ENCODE results near the gene KRTAP16-1.
"Not testable (repeated sequence)": the region's sequence is repeated elsewhere in the genome, so short reads cannot be mapped to it uniquely, and the experiment has no call there.

Gene KRTAP16-1, protein sequence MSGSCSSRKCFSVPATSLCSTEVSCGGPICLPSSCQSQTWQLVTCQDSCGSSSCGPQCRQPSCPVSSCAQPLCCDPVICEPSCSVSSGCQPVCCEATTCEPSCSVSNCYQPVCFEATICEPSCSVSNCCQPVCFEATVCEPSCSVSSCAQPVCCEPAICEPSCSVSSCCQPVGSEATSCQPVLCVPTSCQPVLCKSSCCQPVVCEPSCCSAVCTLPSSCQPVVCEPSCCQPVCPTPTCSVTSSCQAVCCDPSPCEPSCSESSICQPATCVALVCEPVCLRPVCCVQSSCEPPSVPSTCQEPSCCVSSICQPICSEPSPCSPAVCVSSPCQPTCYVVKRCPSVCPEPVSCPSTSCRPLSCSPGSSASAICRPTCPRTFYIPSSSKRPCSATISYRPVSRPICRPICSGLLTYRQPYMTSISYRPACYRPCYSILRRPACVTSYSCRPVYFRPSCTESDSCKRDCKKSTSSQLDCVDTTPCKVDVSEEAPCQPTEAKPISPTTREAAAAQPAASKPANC

DNA sequence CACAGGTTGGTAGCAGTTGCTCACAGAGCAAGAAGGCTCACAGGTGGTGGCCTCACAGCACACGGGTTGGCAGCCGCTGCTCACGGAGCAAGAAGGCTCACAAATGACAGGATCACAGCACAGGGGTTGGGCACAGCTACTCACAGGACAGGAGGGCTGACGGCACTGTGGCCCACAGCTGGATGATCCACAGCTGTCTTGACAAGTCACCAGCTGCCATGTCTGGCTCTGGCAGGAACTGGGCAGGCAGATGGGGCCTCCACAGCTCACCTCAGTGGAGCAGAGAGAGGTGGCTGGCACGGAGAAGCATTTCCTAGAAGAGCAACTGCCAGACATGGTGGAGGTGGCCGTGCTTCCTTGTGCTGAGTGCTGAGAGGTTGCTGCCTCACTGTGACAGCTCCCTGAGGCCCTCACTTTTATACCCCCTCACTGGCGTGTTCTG, at the start of gene KRTAP16-1:
Gene KRTAP16-1 (minus strand): TSS at position 392 of the 442 bp plus-strand sequence. CDS start 56 bp downstream, at position 336.
- TF ChIP-seq, protein P1, sequence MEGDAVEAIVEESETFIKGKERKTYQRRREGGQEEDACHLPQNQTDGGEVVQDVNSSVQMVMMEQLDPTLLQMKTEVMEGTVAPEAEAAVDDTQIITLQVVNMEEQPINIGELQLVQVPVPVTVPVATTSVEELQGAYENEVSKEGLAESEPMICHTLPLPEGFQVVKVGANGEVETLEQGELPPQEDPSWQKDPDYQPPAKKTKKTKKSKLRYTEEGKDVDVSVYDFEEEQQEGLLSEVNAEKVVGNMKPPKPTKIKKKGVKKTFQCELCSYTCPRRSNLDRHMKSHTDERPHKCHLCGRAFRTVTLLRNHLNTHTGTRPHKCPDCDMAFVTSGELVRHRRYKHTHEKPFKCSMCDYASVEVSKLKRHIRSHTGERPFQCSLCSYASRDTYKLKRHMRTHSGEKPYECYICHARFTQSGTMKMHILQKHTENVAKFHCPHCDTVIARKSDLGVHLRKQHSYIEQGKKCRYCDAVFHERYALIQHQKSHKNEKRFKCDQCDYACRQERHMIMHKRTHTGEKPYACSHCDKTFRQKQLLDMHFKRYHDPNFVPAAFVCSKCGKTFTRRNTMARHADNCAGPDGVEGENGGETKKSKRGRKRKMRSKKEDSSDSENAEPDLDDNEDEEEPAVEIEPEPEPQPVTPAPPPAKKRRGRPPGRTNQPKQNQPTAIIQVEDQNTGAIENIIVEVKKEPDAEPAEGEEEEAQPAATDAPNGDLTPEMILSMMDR (IDR thresholded peaks at IDR 0.05), result no peak

DNA sequence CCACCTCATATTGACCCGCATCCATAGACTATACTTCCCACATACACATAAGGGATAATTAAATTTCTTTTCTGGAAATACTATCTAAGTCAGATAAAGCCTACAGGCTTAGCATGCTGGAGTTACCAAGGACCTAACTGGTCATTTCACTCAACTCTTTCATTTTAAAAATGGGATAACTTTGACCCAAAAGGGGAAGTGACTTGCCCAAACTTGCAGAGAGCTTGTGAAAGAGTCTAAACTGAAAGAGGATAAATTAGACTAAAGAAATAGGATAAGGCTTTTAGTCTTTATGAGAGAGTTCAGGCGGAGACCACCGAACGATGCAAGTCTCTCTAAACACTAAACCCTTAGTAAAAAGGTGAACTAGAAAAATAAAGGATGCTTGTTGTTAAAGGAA, 45.4 kb upstream of the KRTAP16-1 start:
- TF ChIP-seq, protein P1 (IDR thresholded peaks at IDR 0.05), result no peak

DNA sequence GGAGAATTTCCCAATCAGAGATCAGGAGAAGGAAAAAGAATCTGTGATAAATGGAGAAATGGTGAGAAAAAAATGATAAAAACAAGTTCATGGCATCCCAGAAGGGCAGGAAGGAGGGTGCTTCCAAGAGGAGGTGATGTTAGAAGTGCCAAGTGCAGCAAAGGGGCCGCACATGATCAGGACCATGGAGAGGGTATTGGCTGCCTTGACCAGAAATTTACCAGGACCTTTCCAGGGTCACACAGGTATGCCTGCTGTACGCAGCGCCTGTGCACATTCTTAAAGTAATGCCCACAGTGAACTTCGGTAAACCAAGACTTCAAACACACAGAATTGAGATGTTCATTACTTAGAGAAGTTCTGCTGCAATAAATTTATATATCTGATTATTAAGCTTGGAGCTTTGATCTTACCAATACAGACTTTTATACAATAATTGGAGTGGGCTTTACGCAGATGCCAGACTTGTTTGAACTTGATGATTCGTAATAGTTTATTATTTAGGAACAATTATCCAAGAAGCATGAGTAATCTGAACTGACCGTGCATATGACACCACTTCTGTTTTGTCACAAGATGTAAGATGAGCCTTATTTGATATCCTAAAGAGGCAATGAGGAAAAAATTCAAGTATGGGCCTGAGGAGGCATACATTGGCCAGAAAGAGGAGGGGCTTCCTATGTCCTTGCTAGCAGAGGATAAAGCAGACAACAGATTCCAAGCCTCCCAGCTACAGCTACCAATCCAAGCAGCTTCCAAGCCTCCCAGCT, 43.7 kb upstream of the KRTAP16-1 start:
- TF ChIP-seq, protein P1 (IDR thresholded peaks at IDR 0.05), result no peak

DNA sequence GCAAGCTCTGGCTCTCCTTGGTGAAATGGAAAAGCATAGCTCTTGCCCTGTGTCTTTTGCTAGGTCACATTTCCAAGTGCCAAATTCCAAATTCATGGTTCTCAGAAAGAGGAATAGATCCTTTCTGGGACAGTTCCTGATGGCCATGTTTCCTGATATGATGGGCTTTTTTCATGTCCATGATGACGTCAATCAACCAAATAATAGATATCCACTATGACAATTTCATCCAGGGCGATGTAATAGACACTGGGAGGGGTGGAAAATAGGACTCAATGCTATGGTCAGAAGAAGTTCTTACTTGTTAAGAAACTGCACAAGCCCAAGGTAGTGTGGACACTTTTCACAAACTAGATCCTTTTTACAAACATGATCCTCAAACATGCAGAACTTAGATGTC, 42.1 kb upstream of the KRTAP16-1 start:
- TF ChIP-seq, protein P1 (IDR thresholded peaks at IDR 0.05), result no peak

DNA sequence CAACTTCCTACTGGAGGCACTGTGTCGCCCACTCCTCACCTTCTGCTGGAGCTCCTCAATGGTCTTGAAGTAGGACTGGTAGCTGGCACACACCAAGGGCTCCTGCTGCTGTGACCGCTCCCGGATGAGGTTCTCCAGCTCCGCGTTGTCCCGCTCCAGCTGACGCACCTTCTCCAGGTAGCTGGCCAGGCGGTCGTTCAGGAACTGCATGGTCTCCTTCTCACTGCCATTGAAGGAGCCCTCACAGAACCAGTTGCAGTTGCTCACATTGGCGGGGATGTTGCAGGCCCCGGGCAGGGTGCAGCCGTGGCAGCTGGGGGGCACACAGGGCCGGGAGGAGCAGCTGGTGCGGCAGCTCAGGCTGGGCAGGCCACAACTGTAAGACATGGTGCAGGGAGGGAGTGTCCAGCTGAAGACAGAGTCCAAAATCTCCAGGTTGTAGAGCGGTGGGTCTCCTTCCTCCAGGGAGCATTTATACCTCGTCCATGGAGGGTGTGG, 41.3 kb upstream of the KRTAP16-1 start, which contains the start of gene KRT33A:
Gene KRT33A (minus strand): TSS at position 448 of the 498 bp plus-strand sequence. CDS start 61 bp downstream, at position 387.
- TF ChIP-seq, protein P1 (IDR thresholded peaks at IDR 0.05), result not testable (repeated sequence)

DNA sequence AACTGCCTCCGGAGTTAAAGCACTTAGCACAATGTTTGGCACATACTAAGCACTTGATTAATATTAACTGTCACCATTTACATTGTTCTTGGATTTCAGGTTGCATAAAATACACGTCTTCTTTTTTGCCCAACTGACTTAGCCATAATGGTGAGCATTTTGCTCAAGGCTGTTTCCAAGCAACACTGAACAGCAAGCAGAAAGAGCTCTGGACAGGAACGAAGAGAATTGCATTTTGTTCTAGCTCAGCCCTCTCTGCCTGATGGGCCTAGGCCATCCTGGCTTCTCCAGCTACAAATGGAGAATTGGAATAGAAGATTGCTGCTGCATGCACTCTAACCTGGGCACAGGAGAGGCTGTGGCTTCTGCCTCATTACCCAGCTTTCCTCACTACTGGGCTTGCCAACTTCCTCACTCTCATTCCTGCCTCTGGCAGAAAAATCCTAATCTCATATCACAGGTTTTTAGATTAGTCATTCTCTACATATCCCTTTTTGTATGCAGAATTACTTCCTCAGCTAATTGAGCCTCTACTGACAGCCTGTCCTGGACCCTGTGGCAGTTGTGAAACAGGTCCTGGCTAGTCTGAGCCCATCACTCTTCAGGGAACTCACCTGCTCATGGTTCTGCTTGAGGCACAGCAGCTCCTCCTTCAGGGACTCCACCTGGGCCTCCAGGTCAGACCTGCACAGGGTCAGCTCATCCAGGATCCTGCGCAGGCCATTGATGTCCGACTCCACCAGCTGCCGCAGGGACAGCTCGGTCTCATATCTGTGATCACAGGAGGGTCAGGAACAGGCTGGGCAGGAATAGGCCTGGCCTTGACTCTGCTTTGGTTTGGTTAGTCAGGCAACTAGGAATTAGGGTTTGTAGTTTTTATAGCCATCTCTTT, 39.0 kb upstream of the KRTAP16-1 start:
- TF ChIP-seq, protein P1 (IDR thresholded peaks at IDR 0.05), result no peak

Data from LNCAP (cell line).